ENCODE data around the gene ATRIP.
A peak's percentile ranks its signal among the peaks of the same experiment; 100 is the strongest.

ATRIP gene

DNA sequence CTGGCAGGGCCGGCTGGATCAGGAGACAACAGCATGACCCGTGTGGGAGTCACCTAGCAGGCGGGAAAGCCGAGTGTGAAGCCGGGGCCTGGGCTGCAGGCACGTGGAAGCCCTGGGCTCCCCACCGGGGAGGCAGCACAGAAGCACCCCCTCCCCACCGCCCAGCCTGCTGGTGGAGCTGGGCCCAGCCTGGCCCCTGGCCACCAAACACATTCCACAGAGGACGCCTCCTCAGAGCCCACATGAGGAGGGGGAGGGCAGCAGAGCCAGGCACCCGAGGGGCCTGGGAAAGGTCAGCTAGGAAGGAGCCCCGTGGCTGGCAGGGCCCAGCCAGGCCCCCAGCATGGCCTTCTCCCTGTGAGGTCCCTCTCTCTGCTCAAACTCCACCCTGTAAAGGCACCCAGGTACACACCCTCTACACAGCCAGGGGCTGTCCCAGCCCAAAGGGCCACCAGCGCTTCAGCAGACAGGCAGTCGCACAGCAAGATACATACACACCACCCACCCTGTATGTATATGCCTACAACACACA lies 21.2 kb upstream of the ATRIP start:
- DNase-seq = no peak

GRCh38 chr3:48426401-48426909 lies 20.1 kb upstream of the ATRIP start:
- no peak for DNase-seq

DNA sequence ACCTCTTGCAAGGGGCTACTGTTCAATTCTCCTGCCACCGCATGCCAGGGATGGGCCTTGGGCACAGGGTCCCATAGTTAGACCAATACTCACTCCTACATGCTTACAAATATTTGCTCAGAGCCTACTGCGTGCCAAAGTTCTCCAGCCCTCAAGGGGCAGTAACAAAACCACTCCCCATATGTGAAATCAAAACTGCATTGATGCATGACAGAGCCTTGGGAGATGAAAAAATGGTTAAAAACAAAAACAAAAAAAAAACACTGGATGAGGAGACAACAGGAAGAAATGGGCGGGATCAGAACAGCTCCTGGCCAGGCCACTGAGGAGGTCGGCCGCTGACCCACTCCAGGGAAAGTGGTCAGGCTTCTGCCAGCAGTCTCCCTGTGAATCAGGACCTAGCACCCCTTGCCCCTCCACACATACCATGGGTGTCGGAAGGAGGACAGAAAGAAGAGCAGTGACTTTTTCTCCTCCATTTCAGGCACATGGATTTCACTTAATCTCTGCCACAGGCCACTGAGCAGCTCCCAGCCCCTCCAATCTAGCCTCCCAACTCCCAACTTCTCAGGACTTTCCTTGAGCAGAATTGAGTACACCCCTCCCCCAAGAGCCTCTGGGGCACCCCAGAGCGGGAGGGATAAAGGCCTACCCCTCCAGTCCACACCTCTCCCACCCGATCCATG lies 19.4 kb upstream of the ATRIP start:
- no peak for DNase-seq

GRCh38 chr3:48427630-48427962 lies 18.9 kb upstream of the ATRIP start:
- no peak for DNase-seq

DNA sequence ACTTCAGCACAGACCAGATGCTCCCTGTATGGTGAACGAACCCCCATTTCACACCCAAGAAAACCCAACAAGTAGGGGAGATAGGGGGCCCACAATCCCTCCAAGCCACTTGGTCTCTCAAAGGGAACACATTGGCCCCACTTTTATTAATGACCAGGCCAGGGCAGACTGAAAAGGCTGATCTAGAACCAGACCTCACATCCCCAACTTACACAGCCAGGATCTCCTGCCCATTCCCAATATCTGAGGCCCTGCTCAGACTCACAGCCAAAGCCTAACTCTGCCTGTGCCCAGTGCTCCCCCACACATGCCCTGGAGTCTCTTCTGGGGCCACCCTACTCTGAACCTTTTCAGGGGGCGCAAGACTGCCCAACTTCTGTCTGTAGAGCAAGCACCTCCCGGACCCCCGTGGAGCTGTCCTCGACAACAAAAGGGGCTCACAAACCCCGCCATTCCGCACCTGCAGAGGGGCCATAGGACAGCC lies 18.4 kb upstream of the ATRIP start:
- no peak for DNase-seq

GRCh38 chr3:48428572-48429316 lies 17.8 kb upstream of the ATRIP start:
- DNase-seq = peak; percentile 4

DNA sequence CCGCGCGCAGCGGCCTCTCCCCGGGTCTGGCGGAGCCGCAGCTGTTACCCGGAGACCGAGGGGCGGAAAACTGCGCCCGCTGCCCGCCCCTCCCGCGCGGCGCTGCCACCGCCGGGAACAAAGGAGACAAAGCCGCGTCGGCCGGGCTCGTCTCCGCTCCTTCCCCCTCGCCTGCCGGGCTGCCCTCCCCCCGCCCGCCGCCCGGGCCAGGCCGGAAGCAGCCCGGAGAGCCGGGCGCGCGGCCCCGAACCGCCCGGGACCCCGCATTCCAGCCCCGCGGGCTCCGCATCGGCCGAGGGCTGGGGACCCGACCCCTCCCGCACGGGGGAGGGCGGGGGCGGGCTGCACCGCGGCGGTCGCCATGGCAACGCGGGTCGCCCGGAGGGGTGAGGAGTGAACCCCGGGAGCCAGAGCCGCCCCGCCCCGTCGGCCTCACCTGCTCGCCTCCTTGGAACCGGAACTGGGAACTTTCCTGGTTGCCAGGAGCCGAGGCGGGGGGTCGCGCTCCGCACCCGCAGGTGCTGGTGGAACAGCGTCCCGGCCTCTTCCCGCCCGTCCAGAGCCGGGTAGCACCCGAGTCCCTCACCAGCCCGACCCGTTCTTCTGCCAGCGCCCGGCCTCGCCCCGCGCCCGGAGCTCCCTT lies 17.1 kb upstream of the ATRIP start:
- peak; percentile 78 for DNase-seq

GRCh38 chr3:48429960-48430707 lies 16.4 kb upstream of the ATRIP start, which contains the start of gene PLXNB1:
PLXNB1 (minus strand) TSS chr3:48430086; CDS start chr3:48424611, 5,475 bp downstream.
- peak; percentile 66 for DNase-seq

- DNase-seq = no peak
These were observed 15.8 kb upstream of the ATRIP start for GRCh38 chr3:48430708-48431101.

DNA sequence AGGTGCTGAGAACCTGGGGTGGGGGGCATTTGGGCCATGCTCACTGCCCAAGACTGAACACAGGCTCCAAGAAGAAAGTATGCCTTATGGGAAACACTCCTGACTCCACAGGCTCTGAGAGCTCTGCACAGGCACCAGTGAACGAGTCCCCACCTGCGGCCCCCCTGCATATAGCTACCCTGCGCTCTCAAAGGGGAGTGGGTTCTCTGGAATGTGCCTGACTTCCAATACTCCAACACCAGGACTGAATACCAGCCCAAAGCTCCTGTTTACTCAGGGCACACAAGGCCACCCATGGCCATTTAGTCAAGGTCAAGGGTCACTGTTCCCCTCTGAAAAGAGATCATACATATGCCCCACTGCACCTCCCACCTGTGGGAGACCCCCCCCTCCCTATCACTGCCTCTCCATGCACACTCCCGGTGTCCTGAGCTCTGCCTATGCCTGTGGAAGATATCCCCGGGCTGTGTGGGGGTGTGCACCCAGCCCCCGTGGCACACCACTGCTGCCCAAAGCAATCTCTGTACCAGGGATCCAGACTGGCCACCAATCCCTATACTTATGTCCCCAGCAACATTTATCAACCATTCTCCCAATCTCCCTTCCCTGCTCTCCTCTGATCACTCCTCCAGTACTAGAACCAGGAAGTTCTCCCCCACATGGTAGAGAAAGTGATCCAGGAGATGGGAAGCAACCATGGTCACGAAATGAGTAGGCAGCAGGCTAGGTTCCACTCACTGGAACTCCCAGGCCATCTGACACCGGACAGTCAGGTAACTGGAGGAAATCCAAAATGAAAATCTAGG lies 15.1 kb upstream of the ATRIP start:
- DNase-seq = no peak

DNA sequence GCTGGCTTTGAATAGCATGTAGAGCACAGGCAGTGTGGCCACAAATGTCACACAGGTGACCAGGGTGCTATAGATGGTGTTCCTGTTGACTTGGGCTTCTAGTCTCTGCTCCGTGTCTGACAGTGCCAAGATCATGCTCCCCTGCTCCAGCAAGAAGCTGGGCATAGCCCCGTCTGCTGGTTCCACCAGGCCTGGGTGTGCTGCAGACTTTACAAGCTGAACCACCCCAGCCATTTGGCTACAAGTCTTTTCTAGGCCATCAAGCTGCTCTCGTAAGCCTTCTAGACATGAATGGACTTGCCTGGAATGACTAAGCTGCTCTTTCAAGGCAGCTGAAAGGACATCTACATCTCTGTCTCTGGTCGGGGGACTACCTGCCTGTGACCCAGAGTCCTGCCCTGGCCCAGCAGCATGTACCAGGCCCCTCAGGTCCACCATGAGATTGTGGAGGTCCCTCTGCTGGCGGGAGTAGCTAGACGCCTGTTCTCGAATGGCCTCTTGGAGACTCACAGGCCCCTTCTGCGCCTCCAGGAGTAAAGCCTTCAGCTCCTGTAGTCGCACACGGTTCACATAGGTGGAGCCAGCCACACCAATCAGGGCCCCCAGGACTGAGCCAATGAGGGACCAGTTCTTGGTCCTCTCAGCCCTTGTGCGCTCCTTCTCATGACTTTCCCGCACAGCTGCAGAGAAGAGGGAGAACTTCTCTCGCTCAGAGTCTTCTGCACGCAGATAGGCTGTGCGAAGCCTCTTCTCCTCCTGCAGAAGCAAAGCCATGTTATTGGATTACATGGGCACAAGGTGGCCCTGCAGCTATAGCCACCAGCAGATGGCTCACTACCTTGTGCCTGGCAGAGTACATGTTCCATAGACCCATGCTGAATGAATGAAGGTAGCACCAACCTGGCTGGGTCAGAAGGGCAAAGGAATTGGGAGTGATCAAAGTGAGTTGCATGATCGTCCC lies 13.8 kb upstream of the ATRIP start:
- no peak for DNase-seq

DNA sequence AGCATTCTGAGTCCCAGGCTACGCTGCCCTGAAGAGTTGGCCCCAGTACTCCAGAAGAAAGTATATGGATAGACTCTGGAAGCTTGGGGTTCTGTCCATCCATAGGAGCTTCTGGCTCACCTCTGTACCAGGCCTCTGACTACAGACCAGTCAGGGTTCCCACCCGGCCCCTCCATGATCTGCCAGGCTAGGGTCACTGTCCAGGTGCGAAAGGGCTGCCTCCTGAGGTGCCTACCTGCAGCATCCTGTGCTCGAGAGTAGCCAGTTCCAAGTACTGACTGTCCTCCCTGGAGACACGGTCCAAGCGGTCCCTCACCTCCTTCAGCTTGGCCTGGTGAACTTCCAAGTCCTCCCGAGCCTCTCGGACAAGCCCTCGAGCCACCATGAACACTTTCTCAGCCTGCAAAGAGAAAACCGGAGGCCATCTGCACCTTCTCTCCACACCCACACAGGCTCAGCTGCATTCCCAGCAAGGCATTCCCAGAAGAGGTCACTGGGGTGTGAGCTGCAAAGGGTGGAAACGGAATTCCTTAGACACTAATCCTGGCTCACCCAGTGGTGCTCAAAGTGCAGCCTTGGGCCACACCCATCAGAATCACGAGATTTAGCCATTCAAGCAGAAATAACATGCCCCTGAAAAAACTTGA lies 12.9 kb upstream of the ATRIP start:
- no peak for DNase-seq

- no peak for DNase-seq
These were observed 11.8 kb upstream of the ATRIP start for GRCh38 chr3:48434591-48435222.

DNA sequence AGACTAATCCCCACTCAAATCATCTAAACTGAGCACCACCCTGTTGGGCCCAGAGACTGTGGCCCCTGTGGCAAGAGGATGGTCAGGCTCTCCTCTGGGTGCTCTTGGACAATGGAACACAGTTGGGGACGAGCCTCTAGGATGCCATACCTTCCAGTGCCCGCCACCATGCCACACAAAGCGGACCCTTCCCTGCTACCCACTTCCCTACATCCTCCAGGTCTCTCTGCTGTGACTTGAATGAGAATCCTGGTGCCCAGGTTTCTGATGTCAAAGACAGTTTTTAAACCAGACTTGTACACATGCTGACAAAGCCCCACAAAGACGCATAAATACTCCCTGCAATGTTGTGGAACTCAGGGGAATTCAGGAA lies 11.3 kb upstream of the ATRIP start:
- no peak for DNase-seq

- DNase-seq = peak; percentile 58
These were observed 10.6 kb upstream of the ATRIP start for GRCh38 chr3:48435774-48436476.

GRCh38 chr3:48436477-48436787 lies 10.1 kb upstream of the ATRIP start:
- no peak for DNase-seq

GRCh38 chr3:48436855-48437254 lies 9.7 kb upstream of the ATRIP start:
- no peak for DNase-seq

- no peak for DNase-seq
These were observed 8.7 kb upstream of the ATRIP start for GRCh38 chr3:48437812-48438211.
